NCI-H1417 treated with DMSO at 0.1 percent for 48 hours (cell line): ENCODE results near the gene CEP112.

Experiments used
- DNase-seq: peaks from one replicate; lab custom pipeline; 2025; lab: John Stamatoyannopoulos, UW

CEP112 gene

GRCh38 chr17:66076546-66077190 is 115.3 kb downstream of the CEP112 start:
- DNase-seq, result no peak

GRCh38 chr17:66073384-66073783 is 118.5 kb downstream of the CEP112 start:
- DNase-seq, result no peak

- DNase-seq, result no peak
Observed at GRCh38 chr17:66063686-66064085, 128.2 kb downstream of the CEP112 start.

GRCh38 chr17:66056148-66056547 is 135.8 kb downstream of the CEP112 start:
- no peak for DNase-seq

- no peak for DNase-seq
Observed at GRCh38 chr17:66054242-66054641, 137.7 kb downstream of the CEP112 start.

GRCh38 chr17:66044083-66044482 is 147.8 kb downstream of the CEP112 start:
- DNase-seq, result no peak

- no peak for DNase-seq
Observed at GRCh38 chr17:66043419-66043818, 148.5 kb downstream of the CEP112 start.

- no peak for DNase-seq
Observed at GRCh38 chr17:66040402-66040801, 151.5 kb downstream of the CEP112 start.

- DNase-seq, result no peak
Observed at GRCh38 chr17:66038125-66038524, 153.8 kb downstream of the CEP112 start.

- no peak for DNase-seq
Observed at GRCh38 chr17:66037221-66037620, 154.7 kb downstream of the CEP112 start.

GRCh38 chr17:66032082-66032712 is 159.7 kb downstream of the CEP112 start:
- no peak for DNase-seq

GRCh38 chr17:66025551-66025950 is 166.4 kb downstream of the CEP112 start:
- no peak for DNase-seq

GRCh38 chr17:66021757-66022156 is 170.2 kb downstream of the CEP112 start:
- DNase-seq, result no peak

GRCh38 chr17:66018786-66019185 is 173.1 kb downstream of the CEP112 start:
- DNase-seq, result peak; percentile 40

- no peak for DNase-seq
Observed at GRCh38 chr17:66016231-66016630, 175.7 kb downstream of the CEP112 start.

GRCh38 chr17:66008680-66009079 is 183.3 kb downstream of the CEP112 start:
- DNase-seq, result no peak

GRCh38 chr17:66006654-66007053 is 185.3 kb downstream of the CEP112 start:
- DNase-seq, result no peak

- no peak for DNase-seq
Observed at GRCh38 chr17:66002812-66003211, 189.1 kb downstream of the CEP112 start.

GRCh38 chr17:66002063-66002585 is 189.8 kb downstream of the CEP112 start:
- DNase-seq, result no peak

GRCh38 chr17:66000216-66000615 is 191.7 kb downstream of the CEP112 start:
- DNase-seq, result no peak

GRCh38 chr17:65998675-65999074 is 193.3 kb downstream of the CEP112 start:
- no peak for DNase-seq

GRCh38 chr17:65994679-65995078 is 197.3 kb downstream of the CEP112 start:
- no peak for DNase-seq

GRCh38 chr17:65994114-65994513 is 197.8 kb downstream of the CEP112 start:
- no peak for DNase-seq

GRCh38 chr17:65990593-65990992 is 201.3 kb downstream of the CEP112 start:
- DNase-seq, result no peak
